Naive thymus-derived CD4-positive, alpha-beta T cell (primary cell): ENCODE measurements around the gene ARL8B. TPM values are rescaled to one million over a fixed set of nuclear protein-coding genes. Genes with fewer than 3 reads are reported as not detected.

Experiments used
- ATAC-seq: fragments of 150-1000 bp; cut with Tn5 transposase; 2 replicates; pipeline ENCODE4 v1.10.0; 2021; ENCODE audit warnings: mild to moderate bottlenecking, moderate library complexity
- CTCF ChIA-PET: fragments of 350-600 bp; sonication (Branson Sonifier 250); formaldehyde crosslinking; loops from one replicate; lab custom pipeline; 2021; ENCODE audit warnings: antibody characterized with exemption; lab: Charles Lee
- POLR2A ChIA-PET: fragments of 350-600 bp; sonication (Branson Sonifier 250); formaldehyde crosslinking; loops from one replicate; lab custom pipeline; 2021; ENCODE audit warnings: antibody characterized with exemption, inconsistent platforms; lab: Charles Lee
- DNase-seq, 9 donors: peaks; one replicate each; pipeline versions ENCODE4 v3.0.0 to v3.0.0-alpha.2; 2020 to 2022; ENCODE audit warnings: mixed read lengths in 1 of 9
- H3K27ac ChIP-seq: one replicate; pipeline ENCODE4 v1.7.0; 2013; ENCODE audit warnings: mild to moderate bottlenecking, low read depth, low read length, moderate library complexity
- H3K27me3 ChIP-seq, 2 donors: one replicate each; pipeline ENCODE4 v1.7.0; 2013; ENCODE audit warnings: low read length in 2 of 2, mild to moderate bottlenecking in 2 of 2, moderate library complexity in 2 of 2; ENCODE audit not compliant: control insufficient read depth in 2 of 2, insufficient read depth in 2 of 2
- H3K36me3 ChIP-seq, 3 experiments: 1 replicate in 2 of 3; 2 replicates in 1 of 3; pipeline ENCODE4 v1.7.0; 2013; ENCODE audit warnings: low read length in 3 of 3, mild to moderate bottlenecking in 3 of 3, moderate library complexity in 1 of 3; ENCODE audit not compliant: insufficient read depth in 3 of 3, control insufficient read depth in 2 of 3
- H3K4me1 ChIP-seq, 2 donors: one replicate each; pipeline ENCODE4 v1.7.0; 2013; ENCODE audit warnings: low read length in 2 of 2, mild to moderate bottlenecking in 2 of 2, moderate library complexity in 1 of 2; ENCODE audit not compliant: control insufficient read depth in 2 of 2, insufficient read depth in 2 of 2
- H3K4me3 ChIP-seq: 2 replicates; pipeline ENCODE4 v1.7.0; 2013; ENCODE audit warnings: mild to moderate bottlenecking, low read length
- H3K9me3 ChIP-seq, 3 experiments: 1 replicate in 2 of 3; 2 replicates in 1 of 3; pipeline ENCODE4 v1.7.0; 2013; ENCODE audit warnings: low read length in 3 of 3; ENCODE audit not compliant: control insufficient read depth in 2 of 3
- H3K27ac Mint-ChIP-seq, 9 donors: one replicate each; pipeline ENCODE4 v1.8.0; 2020 to 2022; ENCODE audit warnings: mixed read lengths in 9 of 9, mild to moderate bottlenecking in 8 of 9, moderate library complexity in 5 of 9, inconsistent platforms in 2 of 9
- H3K27me3 Mint-ChIP-seq, 5 donors: one replicate each; pipeline ENCODE4 v1.8.0; 2021 to 2022; ENCODE audit warnings: mixed read lengths in 5 of 5, mild to moderate bottlenecking in 1 of 5
- H3K36me3 Mint-ChIP-seq, 5 donors: one replicate each; pipeline ENCODE4 v1.8.0; 2020 to 2022; ENCODE audit warnings: mixed read lengths in 5 of 5, mild to moderate bottlenecking in 3 of 5, inconsistent platforms in 1 of 5
- H3K4me1 Mint-ChIP-seq, 7 donors: one replicate each; pipeline ENCODE4 v1.8.0; 2020 to 2022; ENCODE audit warnings: mixed read lengths in 7 of 7, mild to moderate bottlenecking in 3 of 7, inconsistent platforms in 1 of 7
- H3K4me3 Mint-ChIP-seq, 10 donors: one replicate each; pipeline ENCODE4 v1.8.0; 2020 to 2022; ENCODE audit warnings: mild to moderate bottlenecking in 10 of 10, mixed read lengths in 10 of 10, moderate library complexity in 6 of 10, inconsistent platforms in 2 of 10
- H3K9me3 Mint-ChIP-seq, 11 donors: one replicate each; pipeline ENCODE4 v1.8.0; 2020 to 2022; ENCODE audit warnings: mixed read lengths in 11 of 11, mild to moderate bottlenecking in 4 of 11, inconsistent platforms in 1 of 11, moderate library complexity in 1 of 11
- intact Hi-C, 2 donors: fragments of 100-400 bp; cut with micrococcal nuclease; formaldehyde crosslinking; loops; one replicate each; pipeline ENCODE4 v1.15.1; 2023
- polyA plus RNA-seq, 2 donors: library from polyadenylated mRNA; unstranded; fragments of 300-500 nt; fragmentation: Illumina TruSeq; gene quantifications; one replicate each; pipeline ENCODE4 v1.2.3, GENCODE V29; 2021
- total RNA-seq, 6 experiments: library from RNA in 5 of 6; stranded (reverse) in 5 of 6; gene quantifications; 1 replicate in 5 of 6; 2 replicates in 1 of 6; pipeline ENCODE4 v1.2.3 and lab custom pipeline; 2021 to 2026

The ARL8B gene
- total and polyA plus RNA-seq, 7 experiments from 2014 or later, result 43.7 to 66.1 (median 48.4) TPM

GRCh38 chr3:5194341-5194740 is 72.2 kb downstream of the ARL8B start:
- peak overlapping the region in 7 of 10 donors; percentile 20 to 78 (median 62) for H3K4me3 Mint-ChIP-seq
- H3K4me1 Mint-ChIP-seq, result peaks cover 72 to 88% (median 85%) of the 10 kb centered on the region in 7 donors
- H3K27me3 Mint-ChIP-seq, result no peaks in the 10 kb centered on the region
- intact Hi-C loops, result loop anchor here in 1 of 2 donors (5.0 kb wide), 2 partner anchors 172 to 362 kb away; no protein-coding TSS in a partner anchor
- H3K9me3 Mint-ChIP-seq, result peaks cover 0 to 8% (median 5%) of the 10 kb centered on the region in 11 donors
- H3K4me3 ChIP-seq, result no peak overlapping the region
- ChIA-PET CTCF (interaction anchor here (0.6 to 2.0 kb wide), 3 partner anchors 24 to 292 kb away, joined by 3 to 5 read pairs (median 4); no protein-coding TSS in a partner anchor), POLR2A (interaction anchor here (0.8 to 2.7 kb wide), 3 partner anchors 12 to 701 kb away, joined by 3 to 17 read pairs (median 3); no protein-coding TSS in a partner anchor)
- no peaks in the 10 kb centered on the region for H3K36me3 ChIP-seq
- peaks cover 74 to 86% of the 10 kb centered on the region in 2 donors for H3K4me1 ChIP-seq
- DNase-seq (no peak), ATAC-seq (no peak)
- H3K9me3 ChIP-seq, result no peaks in the 10 kb centered on the region
- peak overlapping the region; percentile 64 for H3K27ac ChIP-seq
- H3K27ac Mint-ChIP-seq, result peak overlapping the region; percentile 63 to 96 (median 93)
- H3K36me3 Mint-ChIP-seq, result peaks cover 4 to 63% (median 26%) of the 10 kb centered on the region in 5 donors
- H3K27me3 ChIP-seq, result no peaks in the 10 kb centered on the region

- Histone ChIP-seq H3K27me3 (no peaks in the 10 kb centered on the region), H3K27ac (peak overlapping the region; percentile 64), H3K4me3 (no peak overlapping the region), H3K4me1 (peaks cover 77 to 91% of the 10 kb centered on the region in 2 donors), H3K9me3 (no peaks in the 10 kb centered on the region), H3K36me3 (peaks cover 0 to 4% (median 0%) of the 10 kb centered on the region in 3 experiments)
- Mint-ChIP-seq H3K4me3 (peak overlapping the region; percentile 2 to 78 (median 46)), H3K36me3 (peaks cover 4 to 60% (median 30%) of the 10 kb centered on the region in 5 donors), H3K9me3 (peaks cover 0 to 8% (median 5%) of the 10 kb centered on the region in 11 donors), H3K4me1 (peaks cover 72 to 91% (median 86%) of the 10 kb centered on the region in 7 donors), H3K27ac (peak overlapping the region; percentile 63 to 96 (median 93)), H3K27me3 (no peaks in the 10 kb centered on the region)
- CTCF ChIA-PET, result interaction anchor here (0.9 to 2.6 kb wide), 3 partner anchors 7 to 57 kb away, joined by 3 to 19 read pairs (median 4); partner anchors contain the start of gene EDEM1
- DNase-seq, result peak in 1 of 9 donors; percentile 69
- intact Hi-C loops, result loop anchor here (5.0 kb wide), 4 partner anchors 67 to 363 kb away; no protein-coding TSS in a partner anchor
- POLR2A ChIA-PET, result interaction anchor here (0.6 to 4.6 kb wide), 6 partner anchors 7 to 884 kb away, joined by 3 to 117 read pairs (median 3); partner anchors contain the start of gene EDEM1
- peak; percentile 54 for ATAC-seq
Measured at GRCh38 chr3:5194801-5195509, 72.9 kb downstream of the ARL8B start.

GRCh38 chr3:5195605-5196004 is 73.5 kb downstream of the ARL8B start:
- peak overlapping the region; percentile 64 for H3K27ac ChIP-seq
- no peaks in the 10 kb centered on the region for H3K27me3 ChIP-seq
- ChIA-PET CTCF (interaction anchor here (2.6 kb wide), 1 partner anchor 8 kb away, joined by 19 read pairs; the partner anchor contains the start of gene EDEM1), POLR2A (interaction anchor here (0.7 to 4.6 kb wide), 5 partner anchors 8 to 885 kb away, joined by 3 to 117 read pairs (median 4); partner anchors contain the start of gene EDEM1)
- Mint-ChIP-seq H3K4me1 (peaks cover 68 to 90% (median 85%) of the 10 kb centered on the region in 7 donors), H3K36me3 (peaks cover 4 to 59% (median 35%) of the 10 kb centered on the region in 5 donors), H3K27ac (peak overlapping the region; percentile 63 to 96 (median 93)), H3K9me3 (peaks cover 0 to 8% (median 5%) of the 10 kb centered on the region in 11 donors), H3K4me3 (peak overlapping the region; percentile 5 to 78 (median 54)), H3K27me3 (no peaks in the 10 kb centered on the region)
- no peak overlapping the region for H3K4me3 ChIP-seq
- peak; percentile 36 for ATAC-seq
- peaks cover 75 to 90% of the 10 kb centered on the region in 2 donors for H3K4me1 ChIP-seq
- peak in 1 of 9 donors; percentile 12 for DNase-seq
- H3K36me3 ChIP-seq, result peaks cover 0 to 7% (median 4%) of the 10 kb centered on the region in 3 experiments
- intact Hi-C loops, result loop anchor here (2.0 to 5.0 kb wide), 3 partner anchors 21 to 343 kb away; no protein-coding TSS in a partner anchor
- no peaks in the 10 kb centered on the region for H3K9me3 ChIP-seq

- peak overlapping the region; percentile 90 to 96 (median 94) for H3K27ac Mint-ChIP-seq
- peak overlapping the region in 9 of 10 donors; percentile 66 to 87 (median 78) for H3K4me3 Mint-ChIP-seq
- POLR2A ChIA-PET, result interaction anchor here (0.6 to 4.6 kb wide), 7 partner anchors 9 to 904 kb away, joined by 3 to 117 read pairs (median 4); partner anchors contain the start of genes EDEM1 and ITPR1
- H3K36me3 ChIP-seq, result peaks cover 6 to 17% (median 10%) of the 10 kb centered on the region in 3 experiments
- ATAC-seq (no peak), DNase-seq (no peak)
- peaks cover 4 to 59% (median 39%) of the 10 kb centered on the region in 5 donors for H3K36me3 Mint-ChIP-seq
- H3K4me1 ChIP-seq, result peaks cover 68 to 80% of the 10 kb centered on the region in 2 donors
- peaks cover 62 to 90% (median 83%) of the 10 kb centered on the region in 7 donors for H3K4me1 Mint-ChIP-seq
- H3K9me3 Mint-ChIP-seq, result peaks cover 0 to 8% (median 5%) of the 10 kb centered on the region in 11 donors
- peak overlapping the region; percentile 64 for H3K27ac ChIP-seq
- CTCF ChIA-PET, result interaction anchor here (2.6 kb wide), 1 partner anchor 9 kb away, joined by 19 read pairs; the partner anchor contains the start of gene EDEM1
- H3K27me3 ChIP-seq, result no peaks in the 10 kb centered on the region
- peak overlapping the region; percentile 22 for H3K4me3 ChIP-seq
- H3K27me3 Mint-ChIP-seq, result no peaks in the 10 kb centered on the region
- intact Hi-C loops, result loop anchor here (1.0 to 5.0 kb wide), 6 partner anchors 9 to 345 kb away; partner anchors contain the start of gene ARL8B (in 2 of the 2)
- no peaks in the 10 kb centered on the region for H3K9me3 ChIP-seq
Measured at GRCh38 chr3:5197022-5197421, 74.9 kb downstream of the ARL8B start.

GRCh38 chr3:5197470-5198312 is 75.6 kb downstream of the ARL8B start:
- Histone ChIP-seq H3K4me3 (peak overlapping the region; percentile 38), H3K9me3 (no peaks in the 10 kb centered on the region), H3K27ac (peak overlapping the region; percentile 64), H3K27me3 (no peaks in the 10 kb centered on the region), H3K4me1 (peaks cover 62 to 74% of the 10 kb centered on the region in 2 donors), H3K36me3 (peaks cover 12 to 23% (median 16%) of the 10 kb centered on the region in 3 experiments)
- ChIA-PET POLR2A (interaction anchor here (0.6 to 4.6 kb wide), 7 partner anchors 10 to 705 kb away, joined by 3 to 117 read pairs (median 4); partner anchors contain the start of genes EDEM1 and ITPR1), CTCF (interaction anchor here (1.1 to 2.6 kb wide), 2 partner anchors 10 to 847 kb away, joined by 3 to 19 read pairs; partner anchors contain the start of gene EDEM1)
- intact Hi-C loops, result loop anchor here (1.0 to 5.0 kb wide), 6 partner anchors 9 to 345 kb away; partner anchors contain the start of gene ARL8B (in 2 of the 2)
- Mint-ChIP-seq H3K4me3 (peak overlapping the region; percentile 42 to 87 (median 78)), H3K27me3 (no peaks in the 10 kb centered on the region), H3K4me1 (peaks cover 56 to 86% (median 79%) of the 10 kb centered on the region in 7 donors), H3K27ac (peak overlapping the region; percentile 90 to 96 (median 94)), H3K36me3 (peaks cover 5 to 53% (median 43%) of the 10 kb centered on the region in 5 donors), H3K9me3 (peaks cover 0 to 8% (median 5%) of the 10 kb centered on the region in 11 donors)
- peak; percentile 79 for ATAC-seq
- peak in 7 of 9 donors; percentile 47 to 79 (median 72) for DNase-seq
